Kidney (tissue), 14 donors: ENCODE data around the gene TMEM170B. TPM values are rescaled to one million over a fixed set of nuclear protein-coding genes. Genes with fewer than 3 reads are reported as not detected.

Experiments used
- DNase-seq, 5 donors: peaks; one replicate each; pipeline ENCODE4 v3.0.0-alpha.2; 2013 to 2020
- FAIRE-seq: peaks from 2 replicates; lab custom pipeline; 2012; peaks lifted over from hg19 to GRCh38; lab: Jason Lieb, UNC
- H3K27ac ChIP-seq, 2 donors: one replicate each; pipeline ENCODE4 v1.7.0; 2013; ENCODE audit warnings: low read depth in 2 of 2, low read length in 2 of 2, inconsistent platforms in 1 of 2
- H3K27me3 ChIP-seq: one replicate; pipeline ENCODE4 v1.7.1; 2013; ENCODE audit warnings: low read length, inconsistent platforms; ENCODE audit not compliant: control insufficient read depth, insufficient read depth
- H3K36me3 ChIP-seq, 3 donors: one replicate each; pipeline versions ENCODE4 v1.7.0 to v1.7.1; 2013; ENCODE audit warnings: low read length in 3 of 3, control low read depth in 1 of 3, inconsistent platforms in 1 of 3; ENCODE audit not compliant: insufficient read depth in 3 of 3, control insufficient read depth in 2 of 3
- H3K4me1 ChIP-seq, 3 donors: one replicate each; pipeline versions ENCODE4 v1.7.0 to v1.7.1; 2013; ENCODE audit warnings: low read length in 3 of 3, inconsistent platforms in 1 of 3, low read depth in 1 of 3; ENCODE audit not compliant: control insufficient read depth in 2 of 3, insufficient read depth in 2 of 3
- H3K4me3 ChIP-seq, 3 donors: one replicate each; pipeline versions ENCODE4 v1.7.0 to v1.8.1; 2013; ENCODE audit warnings: low read length in 3 of 3, control low read depth in 1 of 3, inconsistent platforms in 1 of 3
- H3K9ac ChIP-seq, 3 donors: one replicate each; pipeline versions ENCODE4 v1.7.0 to v1.7.1; 2013; ENCODE audit warnings: low read length in 3 of 3, control low read depth in 1 of 3, inconsistent platforms in 1 of 3
- H3K9me3 ChIP-seq, 3 donors: one replicate each; pipeline versions ENCODE4 v1.7.0 to v1.7.1; 2013; ENCODE audit warnings: low read length in 3 of 3, control low read depth in 1 of 3, inconsistent platforms in 1 of 3; ENCODE audit not compliant: control insufficient read depth in 2 of 3, insufficient read depth in 1 of 3
- CTCF ChIP-seq: IDR thresholded peaks from 3 replicates; pipeline ENCODE4 v1.5.1; 2012; ENCODE audit warnings: mild to moderate bottlenecking, moderate library complexity, borderline replicate concordance; ENCODE audit not compliant: insufficient read depth; ENCODE audit errors: extremely low read depth
- intact Hi-C: fragments of 100-400 bp; cut with DNase I; formaldehyde crosslinking; loops from one replicate; pipeline ENCODE4 v1.11.1; 2022
- polyA plus RNA-seq: library from polyadenylated mRNA; stranded (reverse); fragments of 350-450 nt; fragmentation: Illumina TruSeq; extraction: RNeasy Lipid Tissue Mini Kit (QIAGEN cat#74804); gene quantifications from one replicate; pipeline ENCODE4 v1.2.3, GENCODE V29; 2014; ENCODE audit warnings: low read depth, low replicate concordance; ENCODE audit not compliant: insufficient read depth
- total RNA-seq: library from RNA; stranded (reverse); fragmentation: NEBNext Ultra II Directional; extraction: Animal tissue kit (Norgen Biotek cat#: 25700); gene quantifications from one replicate; pipeline ENCODE4 v1.2.1, GENCODE V29; 2021
- donor health status: control.
- donor health status: control.
- donor health status: control.
- donor health status: control.
- donor health status: control.
- donor health status: DM: yes; HTN: yes; CAD: no.
- donor health status: Normal renal cell carcinoma (clear cell type).

The TMEM170B gene
- total and polyA plus RNA-seq, 2 donors from 2014 or later: 2.7 to 3.7 TPM

- intact Hi-C loops: no loop called here
- Histone ChIP-seq H3K9me3 (no peaks in the 10 kb centered on the region), H3K27me3 (no peaks in the 10 kb centered on the region), H3K9ac (no peak overlapping the region), H3K4me3 (no peak overlapping the region), H3K4me1 (peaks cover 0 to 4% (median 0%) of the 10 kb centered on the region in 3 donors), H3K27ac (no peak overlapping the region), H3K36me3 (no peaks in the 10 kb centered on the region)
- DNase-seq (no peak), FAIRE-seq (no peak)
- no peak for TF ChIP-seq CTCF
Observed at GRCh38 chr6:11532097-11532496, 5.5 kb upstream of the TMEM170B start.

DNA sequence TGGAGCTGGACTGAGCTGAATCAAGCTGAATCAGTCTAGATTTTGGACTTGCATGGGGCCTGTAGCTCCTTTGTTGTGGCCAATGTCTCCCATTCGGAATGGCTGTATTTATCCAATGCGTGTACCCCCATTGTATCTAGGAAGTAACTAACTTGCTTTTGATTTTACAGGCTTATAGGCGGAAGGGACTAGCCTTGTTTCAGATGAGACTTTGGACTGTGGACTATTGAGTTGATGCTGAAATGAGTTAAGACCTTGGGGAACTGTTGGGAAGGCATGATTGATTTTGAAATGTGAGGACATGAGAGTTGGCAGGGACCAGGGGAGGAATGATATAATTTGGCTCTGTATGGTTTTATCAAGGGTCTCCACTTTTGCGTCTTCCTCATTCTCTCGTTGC lies 3.0 kb upstream of the TMEM170B start:
- Histone ChIP-seq H3K9ac (no peak overlapping the region), H3K36me3 (no peaks in the 10 kb centered on the region), H3K4me3 (no peak overlapping the region), H3K9me3 (no peaks in the 10 kb centered on the region), H3K27me3 (no peaks in the 10 kb centered on the region), H3K4me1 (peaks cover 0 to 4% (median 0%) of the 10 kb centered on the region in 3 donors), H3K27ac (no peak overlapping the region)
- no peak for TF ChIP-seq CTCF
- no peak for DNase-seq
- intact Hi-C loops: no loop called here
- FAIRE-seq: no peak

DNA sequence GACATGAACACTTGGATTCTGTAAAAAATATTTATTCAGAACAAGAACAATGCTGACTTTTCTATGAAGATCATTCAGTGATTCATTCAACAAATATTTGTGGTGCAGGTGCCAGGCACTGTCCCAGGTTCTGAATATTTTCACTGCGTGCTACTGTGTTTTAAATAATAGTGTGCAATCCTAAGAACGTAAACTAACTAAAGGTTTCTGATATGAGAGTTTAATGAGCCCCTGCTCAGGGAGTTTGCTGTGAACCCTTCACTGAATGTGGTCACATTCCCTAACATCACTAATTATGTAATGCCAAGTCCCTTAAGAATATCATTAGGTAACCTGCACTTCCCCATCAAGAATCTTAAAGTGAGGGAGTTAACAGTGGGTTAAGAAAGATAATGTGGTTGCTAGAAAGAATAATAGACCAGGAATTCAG lies 1.7 kb upstream of the TMEM170B start:
- Histone ChIP-seq H3K36me3 (no peaks in the 10 kb centered on the region), H3K27ac (no peak overlapping the region), H3K4me1 (peaks cover 0 to 4% (median 0%) of the 10 kb centered on the region in 3 donors), H3K27me3 (no peaks in the 10 kb centered on the region), H3K4me3 (no peak overlapping the region), H3K9me3 (no peaks in the 10 kb centered on the region), H3K9ac (no peak overlapping the region)
- intact Hi-C loops: no loop called here
- FAIRE-seq (no peak), DNase-seq (peak in 2 of 5 donors; percentile 26 to 28)
- TF ChIP-seq CTCF: no peak

GRCh38 chr6:11536795-11537194 lies 754 bp upstream of the TMEM170B start:
- Histone ChIP-seq H3K27ac (peak overlapping the region; percentile 54 to 77), H3K27me3 (no peaks in the 10 kb centered on the region), H3K36me3 (no peaks in the 10 kb centered on the region), H3K4me1 (peaks cover 0 to 4% (median 0%) of the 10 kb centered on the region in 3 donors), H3K4me3 (peak overlapping the region; percentile 61 to 77 (median 72)), H3K9me3 (no peaks in the 10 kb centered on the region), H3K9ac (peak overlapping the region; percentile 29 to 63 (median 57))
- intact Hi-C loops: no loop called here
- no peak for FAIRE-seq
- no peak for TF ChIP-seq CTCF
- DNase-seq: peak; percentile 21 to 66 (median 50)
